HEK293T (cell line): ENCODE data around the gene PNMA8B.

Source experiments
- ARNT ChIP-seq: fragments of 450-650 bp; IDR thresholded peaks from 2 replicates; pipeline ENCODE4 v1.6.1; 2017; ENCODE audit warnings: mild to moderate bottlenecking
- BHLHE40 ChIP-seq: fragments of 450-650 bp; IDR thresholded peaks from 2 replicates; pipeline ENCODE4 v1.6.1; 2016; ENCODE audit warnings: mild to moderate bottlenecking, moderate library complexity, borderline replicate concordance
- CTBP1 ChIP-seq: fragments of 450-650 bp; IDR thresholded peaks from 2 replicates; pipeline ENCODE4 v1.6.1; 2016; ENCODE audit warnings: borderline replicate concordance
- ELF4 ChIP-seq: fragments of 450-650 bp; IDR thresholded peaks from 2 replicates; pipeline ENCODE4 v1.6.1; 2017; ENCODE audit warnings: antibody characterized with exemption
- FOXA1 ChIP-seq: fragments of 450-650 bp; IDR thresholded peaks from 2 replicates; pipeline ENCODE4 v1.6.1; 2016; ENCODE audit warnings: mild to moderate bottlenecking
- FOXK2 ChIP-seq: fragments of 450-650 bp; IDR thresholded peaks from 2 replicates; pipeline ENCODE4 v1.6.1; 2016; ENCODE audit warnings: mild to moderate bottlenecking
- NFRKB ChIP-seq: fragments of 450-650 bp; IDR thresholded peaks from 2 replicates; pipeline ENCODE4 v1.6.1; 2016; ENCODE audit warnings: mild to moderate bottlenecking, moderate library complexity
- PKNOX1 ChIP-seq: fragments of 450-650 bp; IDR thresholded peaks from 2 replicates; pipeline ENCODE4 v1.6.1; 2016
- TARDBP ChIP-seq: fragments of 450-650 bp; IDR thresholded peaks from 2 replicates; pipeline ENCODE4 v1.6.1; 2016
- ZNF384 ChIP-seq: fragments of 450-650 bp; IDR thresholded peaks from 2 replicates; pipeline ENCODE4 v1.6.1; 2016

- TF ChIP-seq NFRKB (no peak), ARNT (no peak), ZNF384 (no peak), TARDBP (no peak), FOXA1 (no peak), PKNOX1 (no peak), FOXK2 (no peak), CTBP1 (no peak), BHLHE40 (no peak), ELF4 (no peak)
These were observed 9.3 kb downstream of the PNMA8B start for GRCh38 chr19:46486358-46486757.
